ENCODE results near the gene RAB3C. TPM values are rescaled to one million over a fixed set of nuclear protein-coding genes. Genes with fewer than 3 reads are reported as not detected.

RAB3C gene
- total RNA-seq, 1 donor from 2014 or later = 0.52 TPM

DNA sequence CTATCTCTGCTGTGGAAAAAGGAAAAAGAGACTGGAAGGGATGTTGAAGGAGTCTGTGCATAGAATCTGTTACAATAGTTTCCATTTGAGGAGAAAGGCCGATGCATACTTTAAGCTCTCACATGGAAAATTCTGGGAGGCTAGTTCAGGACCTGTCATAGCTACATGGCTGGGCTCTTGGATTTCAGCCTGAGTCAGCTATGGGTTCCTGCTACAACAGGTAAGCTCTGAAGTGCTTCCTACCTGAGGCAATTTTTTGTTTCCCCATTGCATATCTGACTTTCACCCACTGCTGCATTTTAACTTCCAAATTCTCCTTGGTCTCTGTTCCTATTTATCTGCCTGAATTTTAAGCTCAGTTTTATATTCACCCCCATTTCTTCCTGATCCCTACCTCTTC, 310.7 kb downstream of the RAB3C start:
- Histone ChIP-seq H3K9me3 (ENCODE audit: control insufficient read depth in 3 of 3, low read length in 3 of 3) (no peaks in the 10 kb centered on the region), H3K27me3 (ENCODE audit: control insufficient read depth in 3 of 3, insufficient read depth in 3 of 3, low read length in 3 of 3) (no peaks in the 10 kb centered on the region), H3K27ac (ENCODE audit: low read depth, low read length) (no peak overlapping the region)

DNA sequence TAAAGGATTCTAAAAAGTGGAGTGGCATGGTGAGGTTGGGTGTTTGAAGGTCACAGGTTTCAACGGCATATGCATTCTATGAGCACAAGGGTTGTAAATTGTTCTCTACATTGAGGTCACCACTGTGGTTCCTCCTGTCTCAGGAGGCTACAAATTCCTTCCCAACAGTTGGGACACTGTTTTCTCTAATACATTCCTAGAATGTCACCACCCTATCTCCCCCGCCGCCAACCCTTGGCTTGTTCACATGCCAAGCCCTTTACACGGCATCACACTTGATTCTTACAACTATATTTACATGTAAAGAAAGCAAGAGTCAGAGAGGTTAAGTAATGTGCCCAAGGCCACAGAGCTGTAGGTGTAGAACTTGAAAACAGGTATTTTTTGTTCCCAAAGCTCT, 315.1 kb downstream of the RAB3C start:
- Histone ChIP-seq H3K27ac (ENCODE audit: low read depth, low read length) (no peak overlapping the region), H3K27me3 (ENCODE audit: control insufficient read depth in 3 of 3, insufficient read depth in 3 of 3, low read length in 3 of 3) (no peaks in the 10 kb centered on the region), H3K4me1 (ENCODE audit: control insufficient read depth in 3 of 3, insufficient read depth in 3 of 3, low read length in 3 of 3) (peaks cover 0 to 5% (median 2%) of the 10 kb centered on the region in 3 donors), H3K9me3 (ENCODE audit: control insufficient read depth in 3 of 3, low read length in 3 of 3) (no peaks in the 10 kb centered on the region), H3K4me3 (ENCODE audit: low read length in 3 of 3) (no peak overlapping the region), H3K36me3 (ENCODE audit: control insufficient read depth in 3 of 3, insufficient read depth in 3 of 3, low read length in 3 of 3) (no peaks in the 10 kb centered on the region), H3K9ac (ENCODE audit: low read depth in 1 of 3, low read length in 3 of 3) (no peak overlapping the region)

More for the DNA sequence above, 310.7 kb downstream of the RAB3C start:
- peaks cover 6 to 7% (median 6%) of the 10 kb centered on the region in 3 donors for H3K4me1 ChIP-seq (ENCODE audit: control insufficient read depth in 3 of 3, insufficient read depth in 3 of 3, low read length in 3 of 3)
- no peak overlapping the region for H3K9ac ChIP-seq (ENCODE audit: low read depth in 1 of 3, low read length in 3 of 3)
- H3K36me3 ChIP-seq (ENCODE audit: control insufficient read depth in 3 of 3, insufficient read depth in 3 of 3, low read length in 3 of 3) = no peaks in the 10 kb centered on the region
- no peak overlapping the region for H3K4me3 ChIP-seq (ENCODE audit: low read length in 3 of 3)

- peaks cover 0 to 5% (median 2%) of the 10 kb centered on the region in 3 donors for H3K4me1 ChIP-seq (ENCODE audit: control insufficient read depth in 3 of 3, insufficient read depth in 3 of 3, low read length in 3 of 3)
- no peaks in the 10 kb centered on the region for H3K36me3 ChIP-seq (ENCODE audit: control insufficient read depth in 3 of 3, insufficient read depth in 3 of 3, low read length in 3 of 3)
- no peaks in the 10 kb centered on the region for H3K27me3 ChIP-seq (ENCODE audit: control insufficient read depth in 3 of 3, insufficient read depth in 3 of 3, low read length in 3 of 3)
- no peak overlapping the region for H3K9ac ChIP-seq (ENCODE audit: low read depth in 1 of 3, low read length in 3 of 3)
- H3K9me3 ChIP-seq (ENCODE audit: control insufficient read depth in 3 of 3, low read length in 3 of 3) = no peaks in the 10 kb centered on the region
- H3K4me3 ChIP-seq (ENCODE audit: low read length in 3 of 3) = no peak overlapping the region
- no peak overlapping the region for H3K27ac ChIP-seq (ENCODE audit: low read depth, low read length)
These were observed 315.7 kb downstream of the RAB3C start for GRCh38 chr5:58898538-58898937.

DNA sequence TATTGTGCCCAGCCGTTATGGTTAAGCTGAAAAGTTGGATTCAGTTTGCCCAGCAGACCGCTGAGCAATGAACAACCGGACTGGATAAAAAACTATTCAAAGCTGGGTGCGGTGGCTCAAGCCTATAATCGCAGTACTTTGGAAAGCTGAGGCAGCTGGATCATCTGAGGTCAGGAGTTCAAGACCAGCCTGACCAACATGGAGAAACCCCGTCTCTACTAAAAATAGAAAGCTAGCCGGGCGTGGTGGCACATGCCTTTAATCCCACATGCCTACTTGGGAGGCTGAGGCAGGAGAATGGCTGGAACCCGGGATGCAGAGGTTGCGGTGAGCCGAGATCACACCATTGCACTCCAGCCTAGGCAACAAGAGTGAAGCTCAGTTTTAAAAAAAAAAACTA, 318.4 kb downstream of the RAB3C start:
- H3K4me1 ChIP-seq (ENCODE audit: control insufficient read depth in 3 of 3, insufficient read depth in 3 of 3, low read length in 3 of 3) = peaks cover 0 to 5% (median 2%) of the 10 kb centered on the region in 3 donors
- H3K36me3 ChIP-seq (ENCODE audit: control insufficient read depth in 3 of 3, insufficient read depth in 3 of 3, low read length in 3 of 3) = no peaks in the 10 kb centered on the region
- peaks cover 0 to 2% (median 0%) of the 10 kb centered on the region in 3 donors for H3K9me3 ChIP-seq (ENCODE audit: control insufficient read depth in 3 of 3, low read length in 3 of 3)
- H3K9ac ChIP-seq (ENCODE audit: low read depth in 1 of 3, low read length in 3 of 3) = no peak overlapping the region
- H3K27ac ChIP-seq (ENCODE audit: low read depth, low read length) = no peak overlapping the region
- H3K27me3 ChIP-seq (ENCODE audit: control insufficient read depth in 3 of 3, insufficient read depth in 3 of 3, low read length in 3 of 3) = no peaks in the 10 kb centered on the region
- no peak overlapping the region for H3K4me3 ChIP-seq (ENCODE audit: low read length in 3 of 3)

GRCh38 chr5:58902305-58902704, 319.4 kb downstream of the RAB3C start:
- no peaks in the 10 kb centered on the region for H3K27me3 ChIP-seq (ENCODE audit: control insufficient read depth in 3 of 3, insufficient read depth in 3 of 3, low read length in 3 of 3)
- H3K27ac ChIP-seq (ENCODE audit: low read depth, low read length) = no peak overlapping the region
- peaks cover 0 to 5% (median 2%) of the 10 kb centered on the region in 3 donors for H3K4me1 ChIP-seq (ENCODE audit: control insufficient read depth in 3 of 3, insufficient read depth in 3 of 3, low read length in 3 of 3)
- no peaks in the 10 kb centered on the region for H3K36me3 ChIP-seq (ENCODE audit: control insufficient read depth in 3 of 3, insufficient read depth in 3 of 3, low read length in 3 of 3)
- peaks cover 0 to 2% (median 0%) of the 10 kb centered on the region in 3 donors for H3K9me3 ChIP-seq (ENCODE audit: control insufficient read depth in 3 of 3, low read length in 3 of 3)
- no peak overlapping the region for H3K4me3 ChIP-seq (ENCODE audit: low read length in 3 of 3)
- no peak overlapping the region for H3K9ac ChIP-seq (ENCODE audit: low read depth in 1 of 3, low read length in 3 of 3)

DNA sequence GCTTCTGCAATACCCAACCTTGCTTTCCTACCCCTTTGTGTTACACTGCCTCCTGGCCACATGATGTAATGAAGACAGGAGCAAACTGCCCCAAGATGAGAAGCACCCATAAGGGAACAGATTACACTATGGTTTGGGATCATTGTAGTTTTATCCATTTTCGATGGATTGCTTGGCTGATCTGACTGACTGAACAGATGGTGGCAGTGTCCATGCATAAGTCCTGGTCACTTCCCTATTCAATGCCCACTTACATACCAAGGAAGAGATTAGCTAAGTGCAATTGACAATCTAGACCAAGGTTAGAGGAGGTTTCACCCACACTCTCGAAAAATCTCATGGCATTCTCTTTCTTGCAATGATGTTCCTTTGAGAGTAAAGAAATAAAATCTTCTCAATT, 319.9 kb downstream of the RAB3C start:
- no peak overlapping the region for H3K4me3 ChIP-seq (ENCODE audit: low read length in 3 of 3)
- no peak overlapping the region for H3K27ac ChIP-seq (ENCODE audit: low read depth, low read length)
- H3K27me3 ChIP-seq (ENCODE audit: control insufficient read depth in 3 of 3, insufficient read depth in 3 of 3, low read length in 3 of 3) = no peaks in the 10 kb centered on the region
- H3K36me3 ChIP-seq (ENCODE audit: control insufficient read depth in 3 of 3, insufficient read depth in 3 of 3, low read length in 3 of 3) = no peaks in the 10 kb centered on the region
- peaks cover 0 to 2% (median 0%) of the 10 kb centered on the region in 3 donors for H3K9me3 ChIP-seq (ENCODE audit: control insufficient read depth in 3 of 3, low read length in 3 of 3)
- no peak overlapping the region for H3K9ac ChIP-seq (ENCODE audit: low read depth in 1 of 3, low read length in 3 of 3)
- H3K4me1 ChIP-seq (ENCODE audit: control insufficient read depth in 3 of 3, insufficient read depth in 3 of 3, low read length in 3 of 3) = peaks cover 0 to 5% (median 2%) of the 10 kb centered on the region in 3 donors

DNA sequence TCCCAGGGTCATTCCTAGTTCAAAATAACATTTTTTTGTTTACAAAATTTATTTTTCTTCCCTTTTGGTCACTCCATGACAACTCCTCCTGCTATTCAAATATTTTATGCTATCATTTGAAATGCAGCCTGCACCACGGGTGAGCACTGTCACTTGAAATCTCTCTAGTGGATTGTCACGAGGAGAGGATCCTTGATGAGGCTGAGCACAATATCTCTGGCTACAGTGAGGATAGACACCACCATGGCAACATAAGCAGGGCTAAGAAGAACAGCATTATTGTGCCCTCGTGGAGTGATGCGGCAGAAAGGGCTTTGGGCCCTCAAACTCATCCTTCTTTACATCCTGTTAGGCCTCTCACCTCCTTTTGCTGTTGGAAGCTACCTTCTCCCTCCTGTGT, 321.9 kb downstream of the RAB3C start:
- no peak overlapping the region for H3K27ac ChIP-seq (ENCODE audit: low read depth, low read length)
- no peak overlapping the region for H3K9ac ChIP-seq (ENCODE audit: low read depth in 1 of 3, low read length in 3 of 3)
- peaks cover 0 to 2% (median 0%) of the 10 kb centered on the region in 3 donors for H3K9me3 ChIP-seq (ENCODE audit: control insufficient read depth in 3 of 3, low read length in 3 of 3)
- peaks cover 0 to 2% (median 2%) of the 10 kb centered on the region in 3 donors for H3K4me1 ChIP-seq (ENCODE audit: control insufficient read depth in 3 of 3, insufficient read depth in 3 of 3, low read length in 3 of 3)
- no peak overlapping the region for H3K4me3 ChIP-seq (ENCODE audit: low read length in 3 of 3)
- H3K27me3 ChIP-seq (ENCODE audit: control insufficient read depth in 3 of 3, insufficient read depth in 3 of 3, low read length in 3 of 3) = no peaks in the 10 kb centered on the region
- no peaks in the 10 kb centered on the region for H3K36me3 ChIP-seq (ENCODE audit: control insufficient read depth in 3 of 3, insufficient read depth in 3 of 3, low read length in 3 of 3)

DNA sequence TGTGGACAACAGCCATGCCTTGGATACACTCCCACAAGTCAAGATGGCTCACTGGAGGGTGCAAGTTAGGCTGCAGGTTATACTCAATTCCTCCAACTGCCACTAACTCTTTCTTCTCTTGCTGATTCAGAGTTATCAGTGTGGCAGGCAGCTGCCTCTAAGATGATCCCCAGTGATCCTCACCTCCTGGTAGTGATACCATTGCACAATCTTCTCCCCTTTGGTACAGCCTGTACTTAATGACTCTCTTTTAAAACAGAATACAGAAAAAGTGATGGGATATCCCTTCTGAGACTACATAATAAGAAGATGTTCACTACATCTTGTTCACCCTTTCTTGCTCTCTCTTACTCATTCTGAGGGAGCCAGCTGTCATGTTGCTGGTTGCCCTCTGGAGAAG, 323.1 kb downstream of the RAB3C start:
- H3K4me1 ChIP-seq (ENCODE audit: control insufficient read depth in 3 of 3, insufficient read depth in 3 of 3, low read length in 3 of 3) = peaks cover 0 to 2% (median 2%) of the 10 kb centered on the region in 3 donors
- peaks cover 0 to 2% (median 0%) of the 10 kb centered on the region in 3 donors for H3K9me3 ChIP-seq (ENCODE audit: control insufficient read depth in 3 of 3, low read length in 3 of 3)
- H3K4me3 ChIP-seq (ENCODE audit: low read length in 3 of 3) = no peak overlapping the region
- H3K9ac ChIP-seq (ENCODE audit: low read depth in 1 of 3, low read length in 3 of 3) = no peak overlapping the region
- no peaks in the 10 kb centered on the region for H3K27me3 ChIP-seq (ENCODE audit: control insufficient read depth in 3 of 3, insufficient read depth in 3 of 3, low read length in 3 of 3)
- no peaks in the 10 kb centered on the region for H3K36me3 ChIP-seq (ENCODE audit: control insufficient read depth in 3 of 3, insufficient read depth in 3 of 3, low read length in 3 of 3)
- H3K27ac ChIP-seq (ENCODE audit: low read depth, low read length) = no peak overlapping the region

Other genes starting within 250 kb of the RAB3C start
- 263 TPM for gene PLK2, start 123.0 kb upstream of the RAB3C start, total RNA-seq
- not detected for gene GAPT, start 91.6 kb upstream of the RAB3C start, total RNA-seq